GM10847 (cell line): ENCODE measurements around the gene FNIP2.

Experiments
- POLR2A ChIP-seq: IDR thresholded peaks from 2 replicates; pipeline ENCODE4 v1.6.1; 2011; ENCODE audit not compliant: insufficient read length; ENCODE audit errors: extremely low read depth

FNIP2 gene

DNA sequence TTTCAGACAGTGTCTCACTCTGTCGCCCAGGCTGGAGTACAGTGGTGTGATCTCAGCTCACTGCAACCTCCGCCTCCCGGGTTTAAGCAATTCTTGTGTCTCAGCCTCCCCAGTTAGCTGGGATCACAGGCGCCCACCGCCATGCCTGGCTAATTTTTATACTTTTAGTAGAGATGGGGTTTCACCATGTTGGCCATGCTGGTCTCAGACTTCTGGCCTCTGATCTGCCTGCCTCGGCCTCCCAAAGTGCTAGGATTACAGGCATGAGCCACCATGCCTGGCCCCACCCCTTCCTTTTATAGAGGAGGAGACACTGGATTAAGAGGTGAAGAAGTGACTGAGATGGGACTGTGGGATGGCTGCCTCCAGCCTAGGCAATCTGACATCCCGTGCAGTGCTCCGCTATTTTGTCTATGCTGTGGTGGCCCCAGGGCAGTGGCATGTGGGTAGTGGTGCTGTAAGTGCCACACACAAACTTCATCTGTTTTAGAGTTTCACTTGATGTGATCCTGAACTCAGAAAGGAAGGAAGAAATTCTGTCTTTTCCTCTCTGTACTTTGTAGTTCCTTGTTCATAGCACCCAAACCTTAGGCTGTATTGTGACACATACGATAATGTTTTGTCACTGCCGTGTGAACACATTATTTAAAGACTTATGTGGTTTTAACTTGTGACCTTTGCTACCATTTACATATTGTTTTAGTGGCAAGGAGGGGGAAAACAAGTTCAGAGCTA, 48.9 kb downstream of the FNIP2 start:
- TF ChIP-seq POLR2A = no peak

DNA sequence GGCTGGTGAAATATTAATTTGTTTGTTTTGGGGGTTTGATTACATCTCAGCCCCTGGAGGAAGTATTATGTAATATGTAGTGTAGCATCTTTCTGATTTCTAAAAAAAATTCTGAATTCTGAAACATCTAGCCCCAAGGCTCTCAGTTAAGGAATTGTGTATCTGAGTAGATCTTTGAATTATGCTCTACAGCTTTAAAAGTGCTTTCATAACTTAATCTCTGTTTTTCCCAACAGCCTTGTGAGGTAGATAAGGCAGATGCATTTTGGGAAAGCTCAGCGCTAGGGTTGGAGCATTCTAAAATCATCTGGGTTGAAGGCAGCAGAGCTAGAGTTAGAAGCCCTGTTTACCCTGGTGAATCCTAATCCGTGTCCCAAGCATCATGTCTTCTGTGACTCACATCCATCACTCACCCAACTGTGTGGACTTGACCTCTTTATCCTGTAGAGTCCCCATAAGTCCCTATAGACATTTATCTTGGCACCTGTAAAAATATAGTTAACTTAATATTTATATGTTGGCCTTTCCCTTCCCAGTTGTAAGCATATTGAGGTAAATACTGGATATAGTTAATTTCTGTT, 49.8 kb downstream of the FNIP2 start:
- no peak for TF ChIP-seq POLR2A

- TF ChIP-seq POLR2A = no peak
Observed at GRCh38 chr4:158819942-158820786, 51.3 kb downstream of the FNIP2 start.

GRCh38 chr4:158821228-158821971, 52.6 kb downstream of the FNIP2 start:
- TF ChIP-seq POLR2A = no peak

GRCh38 chr4:158822348-158822747, 53.5 kb downstream of the FNIP2 start:
- no peak for TF ChIP-seq POLR2A

GRCh38 chr4:158823461-158823873, 54.6 kb downstream of the FNIP2 start:
- no peak for TF ChIP-seq POLR2A

GRCh38 chr4:158824425-158825274, 55.8 kb downstream of the FNIP2 start:
- no peak for TF ChIP-seq POLR2A

DNA sequence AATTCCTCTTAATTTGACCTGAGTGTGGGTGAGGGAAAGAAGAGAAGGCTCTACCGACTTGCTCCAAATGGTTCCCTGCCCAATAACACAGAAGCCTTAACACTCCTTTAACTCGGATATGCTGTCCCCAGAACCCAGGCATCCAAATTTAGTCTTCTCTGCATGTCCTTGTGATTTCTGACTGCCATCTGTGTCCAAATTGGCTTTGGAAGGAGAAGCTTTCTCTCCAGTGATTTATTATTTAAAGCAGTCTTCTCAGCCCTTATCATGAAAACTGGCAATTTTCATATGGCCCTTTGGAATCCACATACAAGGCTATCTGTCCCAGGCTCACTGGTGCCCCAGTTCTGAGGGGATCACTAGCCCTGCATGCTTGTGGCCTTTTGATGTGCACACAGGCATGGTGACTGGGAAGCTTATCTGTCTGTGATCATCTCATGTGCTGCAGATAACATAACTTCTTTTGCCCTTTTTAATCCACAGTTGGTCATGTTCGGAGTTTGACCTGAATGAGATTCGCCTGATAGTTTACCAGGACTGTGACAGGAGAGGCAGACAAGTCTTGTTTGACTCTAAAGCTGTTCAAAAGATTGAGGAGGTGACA, 56.7 kb downstream of the FNIP2 start:
- no peak for TF ChIP-seq POLR2A

GRCh38 chr4:158826057-158826456, 57.2 kb downstream of the FNIP2 start:
- TF ChIP-seq POLR2A = no peak

- no peak for TF ChIP-seq POLR2A
Observed at GRCh38 chr4:158826882-158827281, 58.1 kb downstream of the FNIP2 start.

- TF ChIP-seq POLR2A = no peak
Observed at GRCh38 chr4:158827543-158827981, 58.7 kb downstream of the FNIP2 start.

DNA sequence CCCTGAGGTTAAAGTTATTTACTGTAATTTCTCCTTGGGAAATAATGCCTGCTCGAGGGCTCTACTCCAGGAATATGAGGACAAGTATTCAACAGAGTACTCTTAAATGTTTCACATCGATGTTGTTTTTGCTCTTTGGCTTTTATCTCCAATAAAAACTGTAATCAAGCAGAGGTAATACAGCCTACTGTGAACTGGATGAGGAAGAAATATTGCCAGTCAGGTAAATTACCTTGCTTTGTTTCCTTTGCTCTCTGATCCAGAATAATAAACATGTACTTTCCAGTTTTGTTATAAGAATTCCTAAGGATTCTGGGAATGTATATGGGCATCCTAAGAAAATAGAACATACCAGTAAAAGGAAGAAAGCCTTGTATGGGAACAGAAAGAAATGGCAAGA, 60.4 kb downstream of the FNIP2 start:
- TF ChIP-seq POLR2A = no peak

GRCh38 chr4:158833602-158834001, 64.8 kb downstream of the FNIP2 start:
- TF ChIP-seq POLR2A = no peak
